Activated B cell treated with CpG ODN at 0.5 μM for 24 hours (primary cell): Measurements from ENCODE around the gene SCARB1. TPM values are rescaled to one million over a fixed set of nuclear protein-coding genes. Genes with fewer than 3 reads are reported as not detected.

Source experiments
- ATAC-seq: fragments of 200-7000 bp; cut with Tn5 transposase; one replicate; pipeline ENCODE4 v1.10.0; 2021; ENCODE audit warnings: low read depth, mild to moderate bottlenecking, moderate library complexity
- CTCF ChIA-PET: fragments of 350-600 bp; sonication (Branson Sonifier 250); formaldehyde crosslinking; loops from one replicate; lab custom pipeline; 2021; ENCODE audit warnings: antibody characterized with exemption; lab: Charles Lee
- POLR2A ChIA-PET: fragments of 350-600 bp; sonication (Branson Sonifier 250); formaldehyde crosslinking; loops from one replicate; lab custom pipeline; 2021; ENCODE audit warnings: antibody characterized with exemption; lab: Charles Lee
- DNase-seq: peaks from one replicate; pipeline ENCODE4 v3.0.0; 2022
- H3K27ac Mint-ChIP-seq: one replicate; pipeline ENCODE4 v1.8.0; 2020; ENCODE audit warnings: mixed read lengths
- H3K27me3 Mint-ChIP-seq: one replicate; pipeline ENCODE4 v1.8.0; 2021; ENCODE audit warnings: mixed read lengths
- H3K36me3 Mint-ChIP-seq: one replicate; pipeline ENCODE4 v1.8.0; 2021; ENCODE audit warnings: low read depth, mixed read lengths
- H3K4me1 Mint-ChIP-seq: one replicate; pipeline ENCODE4 v1.8.0; 2021; ENCODE audit warnings: mixed read lengths
- H3K4me3 Mint-ChIP-seq: one replicate; pipeline ENCODE4 v1.8.0; 2020; ENCODE audit warnings: mild to moderate bottlenecking, mixed read lengths
- H3K9me3 Mint-ChIP-seq: one replicate; pipeline ENCODE4 v1.8.0; 2020; ENCODE audit warnings: mixed read lengths
- intact Hi-C: fragments of 100-400 bp; cut with micrococcal nuclease; formaldehyde crosslinking; loops from one replicate; pipeline ENCODE4 v1.15.1; 2024
- total RNA-seq: library from RNA; stranded (reverse); gene quantifications from 2 replicates; pipeline ENCODE4 v1.2.3, GENCODE V29; 2022
- TF ChIP-seq, protein P1 (sequence below): fragments of 200-600 bp; IDR thresholded peaks from one replicate; pipeline ENCODE4 v1.8.0; 2022; ENCODE audit warnings: antibody characterized with exemption, mild to moderate bottlenecking

SCARB1 gene
- total RNA-seq, 1 donor from 2014 or later: 39.3 TPM

DNA sequence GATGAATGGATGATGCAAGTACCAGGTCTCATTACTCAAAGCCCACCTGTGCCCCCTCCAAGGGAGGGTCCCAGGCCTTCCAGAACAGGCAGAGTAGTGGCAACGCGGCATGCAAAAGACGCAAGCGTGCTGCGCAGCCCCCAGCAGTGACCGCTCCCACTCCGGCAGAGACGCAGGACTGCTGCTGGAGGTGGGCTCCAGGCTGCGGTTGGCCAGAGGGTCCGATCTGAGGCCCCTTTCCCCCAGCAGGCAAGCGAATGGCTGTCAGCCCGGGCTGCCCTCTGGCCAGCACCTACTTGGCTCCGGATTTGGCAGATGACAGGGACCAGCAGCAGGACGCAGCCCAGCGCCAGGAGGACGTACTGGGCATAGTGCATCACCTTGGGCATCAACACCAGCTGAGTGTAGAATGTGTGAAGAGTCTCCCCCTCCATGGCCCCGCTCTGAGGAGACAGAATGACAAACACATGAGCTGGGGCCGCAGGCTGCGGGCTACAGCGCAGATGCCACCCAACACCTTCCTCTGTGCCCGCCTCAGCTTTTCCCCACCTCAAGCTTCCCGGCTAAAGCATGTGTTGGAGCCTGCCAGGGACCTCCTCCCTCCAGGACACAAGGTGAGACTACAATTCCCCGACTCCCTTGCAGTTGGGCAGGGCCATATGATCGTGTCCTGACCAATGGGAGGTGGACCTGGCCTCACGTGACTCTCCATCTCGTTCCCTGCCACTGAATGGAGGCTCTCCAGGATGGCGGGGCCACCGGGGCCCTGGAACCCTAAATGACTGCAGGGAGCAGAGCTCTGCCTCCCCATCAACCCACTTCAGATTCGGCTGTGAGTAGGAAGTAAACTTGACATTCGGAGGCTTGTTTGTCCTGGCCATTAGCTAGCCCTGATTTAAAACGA lies 77.4 kb downstream of the SCARB1 start:
- H3K27me3 Mint-ChIP-seq: no peaks in the 10 kb centered on the region
- ATAC-seq: no peak
- intact Hi-C loops: no loop called here
- H3K36me3 Mint-ChIP-seq: peaks cover 52% of the 10 kb centered on the region
- no peak for DNase-seq
- TF ChIP-seq, protein P1, sequence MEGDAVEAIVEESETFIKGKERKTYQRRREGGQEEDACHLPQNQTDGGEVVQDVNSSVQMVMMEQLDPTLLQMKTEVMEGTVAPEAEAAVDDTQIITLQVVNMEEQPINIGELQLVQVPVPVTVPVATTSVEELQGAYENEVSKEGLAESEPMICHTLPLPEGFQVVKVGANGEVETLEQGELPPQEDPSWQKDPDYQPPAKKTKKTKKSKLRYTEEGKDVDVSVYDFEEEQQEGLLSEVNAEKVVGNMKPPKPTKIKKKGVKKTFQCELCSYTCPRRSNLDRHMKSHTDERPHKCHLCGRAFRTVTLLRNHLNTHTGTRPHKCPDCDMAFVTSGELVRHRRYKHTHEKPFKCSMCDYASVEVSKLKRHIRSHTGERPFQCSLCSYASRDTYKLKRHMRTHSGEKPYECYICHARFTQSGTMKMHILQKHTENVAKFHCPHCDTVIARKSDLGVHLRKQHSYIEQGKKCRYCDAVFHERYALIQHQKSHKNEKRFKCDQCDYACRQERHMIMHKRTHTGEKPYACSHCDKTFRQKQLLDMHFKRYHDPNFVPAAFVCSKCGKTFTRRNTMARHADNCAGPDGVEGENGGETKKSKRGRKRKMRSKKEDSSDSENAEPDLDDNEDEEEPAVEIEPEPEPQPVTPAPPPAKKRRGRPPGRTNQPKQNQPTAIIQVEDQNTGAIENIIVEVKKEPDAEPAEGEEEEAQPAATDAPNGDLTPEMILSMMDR: no peak
- peaks cover 7% of the 10 kb centered on the region for H3K4me1 Mint-ChIP-seq
- ChIA-PET CTCF (no interaction called here), POLR2A (no interaction called here)
- H3K4me3 Mint-ChIP-seq: no peak overlapping the region
- no peak overlapping the region for H3K27ac Mint-ChIP-seq
- H3K9me3 Mint-ChIP-seq: no peaks in the 10 kb centered on the region

DNA sequence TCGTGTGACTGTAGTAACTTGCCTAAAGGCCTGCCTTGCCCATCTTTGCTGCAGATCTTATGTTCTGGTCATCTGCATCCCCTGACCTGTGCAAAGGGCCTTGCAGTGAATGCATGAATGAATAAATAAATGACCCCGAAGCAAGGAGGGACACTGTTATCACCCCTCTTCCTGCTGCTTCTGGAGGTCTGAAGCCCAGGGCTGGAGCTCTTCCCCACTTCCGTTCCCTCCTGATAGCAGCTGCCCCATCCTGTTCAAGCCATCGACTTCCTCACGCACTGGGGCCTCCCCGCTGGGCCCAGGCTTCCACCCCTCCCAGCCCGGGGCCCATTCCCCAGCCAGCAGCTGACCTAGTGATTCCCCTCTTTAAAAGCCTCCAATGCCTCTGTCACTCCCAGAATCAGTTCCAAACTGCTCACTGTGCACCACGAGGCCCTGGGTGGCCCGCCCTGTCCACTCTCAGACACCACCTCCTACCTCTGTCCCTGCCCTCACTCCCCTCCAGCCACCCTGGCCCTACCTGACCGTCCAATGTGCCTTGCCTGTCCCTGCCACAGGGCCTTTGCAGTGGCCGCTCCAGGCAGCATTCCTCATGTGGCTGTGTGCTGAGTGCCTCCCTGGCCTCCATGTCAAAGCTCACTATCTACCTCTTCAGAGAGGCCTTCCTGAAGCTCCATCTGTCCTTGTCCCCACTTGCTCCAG lies 78.6 kb downstream of the SCARB1 start:
- DNase-seq (no peak), ATAC-seq (no peak)
- Mint-ChIP-seq H3K9me3 (no peaks in the 10 kb centered on the region), H3K36me3 (peaks cover 49% of the 10 kb centered on the region), H3K27ac (no peak overlapping the region), H3K4me3 (no peak overlapping the region), H3K27me3 (no peaks in the 10 kb centered on the region), H3K4me1 (peaks cover 11% of the 10 kb centered on the region)
- ChIA-PET CTCF (no interaction called here), POLR2A (interaction anchor here (0.5 to 0.6 kb wide), 2 partner anchors 95 to 1283 kb away, joined by 3 read pairs; no protein-coding TSS in a partner anchor)
- TF ChIP-seq, protein P1: no peak
- intact Hi-C loops: no loop called here

DNA sequence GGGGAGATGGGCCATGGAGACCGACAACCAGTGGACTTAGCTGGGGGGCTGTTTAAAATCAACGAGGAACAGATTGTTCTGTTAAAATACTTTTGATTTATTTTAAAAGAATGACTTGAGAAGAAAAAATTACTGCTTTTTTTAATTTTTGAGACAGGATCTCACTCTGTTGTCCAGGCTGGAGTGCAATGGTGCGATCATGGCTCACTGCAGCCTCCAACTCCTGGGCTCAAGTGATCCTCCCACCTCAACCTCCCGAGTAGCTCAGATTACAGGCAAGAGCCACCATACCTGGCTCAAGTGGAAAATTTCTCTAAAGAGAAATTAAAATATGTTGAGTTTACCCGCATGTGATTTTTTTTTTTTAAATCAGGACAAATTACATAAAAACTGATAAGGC lies 80.6 kb downstream of the SCARB1 start:
- peak overlapping the region; percentile 41 for H3K27ac Mint-ChIP-seq

DNA sequence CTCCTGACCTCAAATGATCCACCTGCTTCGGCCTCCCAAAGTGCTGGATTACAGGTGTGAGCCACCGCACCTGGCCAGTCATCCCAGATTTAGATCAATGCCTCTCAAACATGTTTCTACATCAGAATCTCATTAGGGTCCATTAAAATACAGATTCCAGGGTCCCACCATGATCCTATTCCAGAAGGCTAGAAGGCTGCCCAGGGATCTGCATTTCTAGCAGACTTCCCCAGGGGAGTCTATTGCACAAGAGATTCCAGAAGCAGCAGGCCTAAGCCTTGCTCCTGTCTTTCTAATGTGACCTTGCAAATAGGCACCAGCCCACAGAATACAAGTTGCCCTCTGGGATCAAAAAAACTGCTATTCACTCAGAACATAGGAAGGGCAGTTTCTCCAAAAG lies 81.5 kb downstream of the SCARB1 start:
- Mint-ChIP-seq H3K9me3 (no peaks in the 10 kb centered on the region), H3K36me3 (peaks cover 32% of the 10 kb centered on the region), H3K4me3 (no peak overlapping the region), H3K27me3 (no peaks in the 10 kb centered on the region), H3K4me1 (peaks cover 24% of the 10 kb centered on the region), H3K27ac (no peak overlapping the region)
- DNase-seq (no peak), ATAC-seq (no peak)
- intact Hi-C loops: no loop called here
- CTCF ChIA-PET: interaction anchor here (1.1 to 1.2 kb wide), 2 partner anchors 11 to 16 kb away, joined by 3 to 4 read pairs; no protein-coding TSS in a partner anchor
- POLR2A ChIA-PET: interaction anchor here (0.7 kb wide), 1 partner anchor 111 kb away, joined by 5 read pairs; no protein-coding TSS in a partner anchor
- TF ChIP-seq, protein P1: no peak

More for the DNA sequence above, 80.6 kb downstream of the SCARB1 start:
- intact Hi-C loops: no loop called here
- POLR2A ChIA-PET: interaction anchor here (0.7 to 1.0 kb wide), 2 partner anchors 11 to 110 kb away, joined by 3 to 5 read pairs; no protein-coding TSS in a partner anchor
- DNase-seq (no peak), ATAC-seq (no peak)
- peaks cover 36% of the 10 kb centered on the region for H3K36me3 Mint-ChIP-seq
- no peaks in the 10 kb centered on the region for H3K27me3 Mint-ChIP-seq
- peaks cover 24% of the 10 kb centered on the region for H3K4me1 Mint-ChIP-seq
- TF ChIP-seq, protein P1: no peak
- CTCF ChIA-PET: interaction anchor here (1.1 to 1.2 kb wide), 2 partner anchors 11 to 17 kb away, joined by 3 to 4 read pairs; no protein-coding TSS in a partner anchor
- no peak overlapping the region for H3K4me3 Mint-ChIP-seq
- H3K9me3 Mint-ChIP-seq: no peaks in the 10 kb centered on the region
